A375 (cell line): ENCODE results near the gene NIPSNAP2. TPM values are rescaled to one million over a fixed set of nuclear protein-coding genes. Genes with fewer than 3 reads are reported as not detected.

Experiments
- total RNA-seq: library from RNA; depleted of rRNA; stranded (reverse); fragments of >200 nt; shearing (Covaris generic); gene quantifications from 2 replicates; pipeline ENCODE4 v1.2.3, GENCODE V29; 2014; rRNA removed

The NIPSNAP2 gene
- 30.0 and 40.0 TPM in 2 replicates for total RNA-seq

DNA sequence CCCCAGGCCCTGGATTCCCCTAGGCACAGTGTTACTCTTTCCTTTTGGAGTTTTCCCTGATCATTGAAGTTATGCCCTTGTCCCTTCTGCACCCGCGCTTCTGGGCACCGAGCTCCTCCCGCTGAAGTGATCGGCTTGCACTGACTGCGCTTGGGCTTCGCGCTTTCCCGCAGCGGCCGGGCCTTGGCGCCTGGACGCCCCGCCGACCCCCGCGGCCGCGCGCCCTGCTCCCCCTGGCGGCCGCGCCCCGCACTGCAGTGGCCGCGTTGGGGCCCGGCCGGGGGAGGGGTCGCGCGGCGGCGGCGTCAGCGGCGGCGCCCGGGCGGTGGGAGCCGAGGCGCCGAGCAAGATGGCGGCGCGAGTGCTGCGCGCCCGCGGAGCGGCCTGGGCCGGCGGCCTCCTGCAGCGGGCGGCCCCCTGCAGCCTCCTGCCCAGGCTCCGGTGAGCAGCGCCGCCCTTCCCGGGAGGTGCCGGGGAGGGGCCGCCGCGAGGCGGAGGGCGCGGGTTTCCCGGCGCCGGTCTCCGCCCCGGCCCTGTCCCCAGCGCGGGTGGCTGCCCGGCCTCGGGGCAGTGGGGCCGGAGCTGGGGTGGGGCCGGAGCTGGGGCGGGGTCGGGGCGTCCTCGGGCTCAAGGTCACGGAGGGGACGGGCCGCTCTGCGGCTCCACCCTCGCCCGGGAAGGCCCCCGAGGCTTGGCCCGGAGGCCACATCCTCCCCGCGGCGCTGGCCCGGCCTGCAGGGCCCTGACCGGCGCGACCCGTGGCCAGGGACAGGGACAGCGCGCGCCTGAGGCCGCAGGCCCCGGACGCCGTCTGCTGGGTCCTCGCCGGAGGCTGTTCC, at the start of gene NIPSNAP2:
NIPSNAP2 (plus strand) TSS at position 325 of the 839 bp plus-strand sequence; CDS start at position 350, 25 bp downstream.

DNA sequence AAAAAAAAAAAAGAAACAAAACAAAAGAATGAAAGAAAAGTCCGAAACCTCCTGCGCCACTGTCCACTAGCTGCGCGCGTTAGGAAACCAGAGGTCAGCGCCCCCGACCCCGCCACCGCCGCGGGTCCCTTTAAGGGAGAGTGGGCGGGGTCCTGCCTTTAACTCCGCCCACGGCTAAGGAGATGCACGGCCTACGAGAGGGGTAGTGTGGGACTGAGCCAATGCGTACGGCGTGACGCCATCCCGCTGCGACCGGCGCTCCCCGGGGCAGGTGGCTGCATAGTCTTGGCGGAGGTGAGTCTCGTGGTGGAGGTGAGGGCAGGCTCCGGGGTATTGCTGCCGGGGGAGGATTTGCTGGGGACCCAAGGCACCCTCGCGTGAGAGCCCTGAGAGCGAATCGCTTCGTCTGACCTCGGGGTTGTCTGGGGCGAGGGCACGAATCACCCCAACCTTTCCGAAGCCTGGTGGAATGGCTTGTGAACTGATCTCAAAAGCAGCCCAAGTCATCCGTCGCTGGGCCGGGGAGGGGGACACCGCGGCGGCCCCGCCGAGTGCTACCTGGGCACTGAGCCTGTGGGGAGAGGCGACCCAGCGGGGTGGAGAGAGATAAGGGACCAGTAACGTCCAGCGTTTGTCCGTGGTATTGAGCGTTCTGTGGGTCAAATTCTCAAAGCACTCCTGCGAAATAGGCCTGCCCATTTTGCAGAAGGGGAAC, 12.6 kb upstream of the NIPSNAP2 start, which contains the start of gene MRPS17:
MRPS17 (plus strand) TSS at position 241 of the 715 bp plus-strand sequence. CDS start 1,319 bp downstream, outside the sequence.

Other genes starting within 250 kb of the NIPSNAP2 start
- gene SEPTIN14, start 101.8 kb upstream of the NIPSNAP2 start, total RNA-seq, result 0.08 TPM in 1 of 2 replicates, not detected in the other
- gene ZNF713, start 77.1 kb upstream of the NIPSNAP2 start, total RNA-seq, result 2.0 and 4.1 TPM in 2 replicates
- gene MRPS17, start 12.7 kb upstream of the NIPSNAP2 start, total RNA-seq, result 18.1 and 20.4 TPM in 2 replicates
- 218 and 255 TPM in 2 replicates for gene PSPH, start 86.9 kb downstream of the NIPSNAP2 start, total RNA-seq
- gene CCT6A, start 87.2 kb downstream of the NIPSNAP2 start, total RNA-seq, result 295 and 299 TPM in 2 replicates
- 181 and 183 TPM in 2 replicates for gene SUMF2, start 99.7 kb downstream of the NIPSNAP2 start, total RNA-seq
- gene PHKG1, start 128.4 kb downstream of the NIPSNAP2 start, total RNA-seq, result 0.50 TPM in 1 of 2 replicates, not detected in the other
- gene CHCHD2, start 141.9 kb downstream of the NIPSNAP2 start, total RNA-seq, result 554 and 573 TPM in 2 replicates
- gene NUPR2, start 151.8 kb downstream of the NIPSNAP2 start, total RNA-seq, result not detected in 2 replicates